ENCODE results near the gene UBE2S. TPM values are rescaled to one million over a fixed set of nuclear protein-coding genes. Genes with fewer than 3 reads are reported as not detected.

Gene UBE2S
- total and polyA plus RNA-seq, 4 donors, result 11.3 to 25.6 (median 20.0) TPM

GRCh38 chr19:55384920-55385723 is 22.5 kb downstream of the UBE2S start:
- TF ChIP-seq CTCF (IDR thresholded peaks at IDR 0.05; ENCODE audit: control extremely low read depth, extremely low read depth), result no peak
- Histone ChIP-seq H3K4me1 (ENCODE audit: control insufficient read depth in 5 of 5, insufficient read depth in 5 of 5, low read length in 5 of 5) (peaks cover 7 to 41% (median 22%) of the 10 kb centered on the region in 5 donors), H3K9me3 (ENCODE audit: control insufficient read depth in 4 of 4, insufficient read depth in 3 of 4, low read length in 3 of 4) (peaks cover 0 to 2% (median 0%) of the 10 kb centered on the region in 4 donors), H3K27me3 (ENCODE audit: control insufficient read depth in 3 of 3, insufficient read depth in 3 of 3, low read length in 2 of 3) (peaks cover 0 to 2% (median 0%) of the 10 kb centered on the region in 3 donors), H3K9ac (ENCODE audit: insufficient read depth in 1 of 2, low read length in 2 of 2) (peak overlapping the region; percentile 65 to 97), H3K27ac (ENCODE audit: low read depth in 1 of 2, low read length in 1 of 2) (peak overlapping the region; percentile 93 to 97), H3K4me3 (peak overlapping the region; percentile 35), H3K36me3 (ENCODE audit: control insufficient read depth in 4 of 4, insufficient read depth in 4 of 4, low read length in 4 of 4) (peaks cover 3 to 30% (median 19%) of the 10 kb centered on the region in 4 donors)
- DNase-seq (peak; percentile 95 to 99 (median 97)), ATAC-seq (ENCODE audit: insufficient read depth, low FRiP score) (peak; percentile 76)
- 5 to 6% methylated on average over 34 of the region's 34 CpGs for WGBS, 2 donors

GRCh38 chr19:55384131-55384919 is 23.3 kb downstream of the UBE2S start, which contains the start of gene TMEM238:
Gene TMEM238, minus strand, starts transcription at chr19:55384292. Its CDS starts 33 bp downstream, at chr19:55384259.
- peak within 1 kb of the TSS; percentile 50 for H3K4me3 ChIP-seq
- peak within 1 kb of the TSS; percentile 34 to 97 for H3K9ac ChIP-seq (ENCODE audit: insufficient read depth in 1 of 2, low read length in 2 of 2)
- DNase-seq (peak in 1 of 3 donors; percentile 25), ATAC-seq (ENCODE audit: insufficient read depth, low FRiP score) (no peak)
- H3K4me1 ChIP-seq (ENCODE audit: control insufficient read depth in 5 of 5, insufficient read depth in 5 of 5, low read length in 5 of 5), result peaks cover 7 to 41% (median 22%) of the 10 kb centered on the region in 5 donors
- H3K9me3 ChIP-seq (ENCODE audit: control insufficient read depth in 4 of 4, insufficient read depth in 3 of 4, low read length in 3 of 4), result peaks cover 0 to 2% (median 0%) of the 10 kb centered on the region in 4 donors
- WGBS, 2 donors, result 9 to 18% methylated on average over 53 to 72 of the region's 72 CpGs
- TF ChIP-seq CTCF (IDR thresholded peaks at IDR 0.05; ENCODE audit: control extremely low read depth, extremely low read depth), result no peak
- H3K27ac ChIP-seq (ENCODE audit: low read depth in 1 of 2, low read length in 1 of 2), result peak within 1 kb of the TSS; percentile 93 to 97
- peaks cover 0 to 2% (median 0%) of the 10 kb centered on the region in 3 donors for H3K27me3 ChIP-seq (ENCODE audit: control insufficient read depth in 3 of 3, insufficient read depth in 3 of 3, low read length in 2 of 3)
- H3K36me3 ChIP-seq (ENCODE audit: control insufficient read depth in 4 of 4, insufficient read depth in 4 of 4, low read length in 4 of 4), result peaks cover 3 to 22% (median 13%) of the 10 kb centered on the region in 4 donors

- H3K9me3 ChIP-seq (ENCODE audit: control insufficient read depth in 4 of 4, insufficient read depth in 3 of 4, low read length in 3 of 4), result peaks cover 0 to 2% (median 0%) of the 10 kb centered on the region in 4 donors
- peak overlapping the region; percentile 81 to 93 for H3K27ac ChIP-seq (ENCODE audit: low read depth in 1 of 2, low read length in 1 of 2)
- H3K9ac ChIP-seq (ENCODE audit: insufficient read depth in 1 of 2, low read length in 2 of 2), result no peak overlapping the region
- peak overlapping the region; percentile 50 for H3K4me3 ChIP-seq
- ATAC-seq (ENCODE audit: insufficient read depth, low FRiP score) (no peak), DNase-seq (peak; percentile 55 to 76 (median 73))
- H3K27me3 ChIP-seq (ENCODE audit: control insufficient read depth in 3 of 3, insufficient read depth in 3 of 3, low read length in 2 of 3), result peaks cover 0 to 2% (median 0%) of the 10 kb centered on the region in 3 donors
- peaks cover 7 to 37% (median 22%) of the 10 kb centered on the region in 5 donors for H3K4me1 ChIP-seq (ENCODE audit: control insufficient read depth in 5 of 5, insufficient read depth in 5 of 5, low read length in 5 of 5)
- peaks cover 3 to 20% (median 9%) of the 10 kb centered on the region in 4 donors for H3K36me3 ChIP-seq (ENCODE audit: control insufficient read depth in 4 of 4, insufficient read depth in 4 of 4, low read length in 4 of 4)
- no peak for TF ChIP-seq CTCF (IDR thresholded peaks at IDR 0.05; ENCODE audit: control extremely low read depth, extremely low read depth)
- WGBS, 2 donors, result 4 to 5% methylated on average over 76 to 88 of the region's 88 CpGs
Measured at GRCh38 chr19:55383279-55384130, 24.1 kb downstream of the UBE2S start.
